Esophagus (tissue), 2 donors: ENCODE results near the gene SNRPD3. TPM values are rescaled to one million over a fixed set of nuclear protein-coding genes. Genes with fewer than 3 reads are reported as not detected.
"Not testable (repeated sequence)": the region's sequence is repeated elsewhere in the genome, so short reads cannot be mapped to it uniquely, and the experiment has no call there.

ENCODE experiments used
- H3K27ac ChIP-seq, 2 donors: one replicate each; pipeline ENCODE4 v1.5.1; 2013; ENCODE audit warnings: low read depth in 2 of 2, mild to moderate bottlenecking in 2 of 2, inconsistent platforms in 1 of 2, low read length in 1 of 2, moderate library complexity in 1 of 2
- H3K27me3 ChIP-seq, 2 donors: one replicate each; pipeline ENCODE4 v1.6.1; 2013; ENCODE audit warnings: low read length in 2 of 2, control low read depth in 1 of 2, mild to moderate bottlenecking in 1 of 2; ENCODE audit not compliant: insufficient read depth in 2 of 2, control insufficient read depth in 1 of 2
- H3K36me3 ChIP-seq, 2 donors: one replicate each; pipeline ENCODE4 v1.6.1; 2013; ENCODE audit warnings: low read length in 1 of 2; ENCODE audit not compliant: control insufficient read depth in 2 of 2, insufficient read depth in 2 of 2
- H3K4me1 ChIP-seq, 2 donors: one replicate each; pipeline ENCODE4 v1.6.1; 2013; ENCODE audit warnings: low read length in 1 of 2; ENCODE audit not compliant: control insufficient read depth in 2 of 2, insufficient read depth in 2 of 2
- H3K4me3 ChIP-seq, 2 donors: one replicate each; pipeline ENCODE4 v1.5.1; 2013; ENCODE audit warnings: low read length in 2 of 2, mild to moderate bottlenecking in 2 of 2, low read depth in 1 of 2, moderate library complexity in 1 of 2
- H3K9me3 ChIP-seq, 2 donors: one replicate each; pipeline ENCODE4 v1.6.1; 2013; ENCODE audit warnings: mild to moderate bottlenecking in 2 of 2, low read depth in 1 of 2, low read length in 1 of 2, moderate library complexity in 1 of 2; ENCODE audit not compliant: control insufficient read depth in 2 of 2, insufficient read depth in 1 of 2
- WGBS, 2 donors: extraction: QIAGEN DNeasy Blood & Tissue Kit; methylation state at CpG; one replicate each; pipeline ENCODE4 v1.1.7; 2013; 5-methylcytosine and 5-hydroxymethylcytosine counted together
- polyA plus RNA-seq, 2 donors: library from polyadenylated mRNA; stranded (reverse); fragments of 200-250 nt; gene quantifications; one replicate each; pipeline ENCODE4 v1.2.3, GENCODE V29; 2013
- donor health status: healthy with polysubstance abuse.
- donor health status: Bipolar disorder and iron deficiency.

Gene SNRPD3
- polyA plus RNA-seq, 2 donors: 71.3 to 134 TPM

DNA sequence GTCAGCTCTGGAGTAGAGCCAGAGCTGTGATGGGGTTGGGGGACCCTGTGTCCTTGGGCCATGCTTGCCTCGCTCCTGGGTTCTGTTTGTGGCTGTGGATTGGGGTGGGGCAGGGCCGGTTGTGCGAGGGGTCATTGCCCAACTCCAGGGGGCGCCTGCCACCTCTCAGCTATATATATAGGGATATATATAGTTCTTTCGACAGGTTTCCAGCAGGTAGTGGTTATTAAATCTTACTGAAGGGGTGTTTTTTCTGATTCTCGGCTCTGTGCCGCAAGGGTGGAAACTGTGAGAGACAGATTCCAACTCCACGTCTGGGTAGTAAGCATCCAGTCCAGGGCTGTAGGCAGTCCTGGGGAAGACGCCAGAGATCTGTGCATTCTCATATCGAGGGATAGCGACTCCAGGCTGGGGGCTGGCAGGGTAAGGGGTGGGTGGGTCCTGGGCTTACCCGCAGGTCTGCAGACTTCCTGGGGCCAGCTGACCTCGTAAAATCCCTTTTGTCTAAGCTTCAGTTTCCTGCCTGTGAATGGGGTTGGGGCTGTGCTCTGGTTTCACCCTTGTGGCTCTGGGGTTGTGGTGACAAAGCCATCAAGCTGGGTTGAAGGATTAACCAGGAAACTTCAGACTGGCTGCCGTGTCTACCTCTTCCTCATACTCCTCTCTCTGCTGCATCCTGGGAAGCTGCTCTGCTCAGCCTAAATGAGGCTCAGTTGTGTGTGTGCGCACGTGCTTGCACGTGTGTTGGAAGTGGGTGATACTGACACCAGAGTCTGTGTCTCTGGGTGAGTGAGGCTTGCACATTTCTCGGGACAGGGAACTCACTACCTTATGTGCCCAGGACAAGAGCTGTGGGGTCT is 48.2 kb downstream of the SNRPD3 start:
- H3K4me3 ChIP-seq, H3K27me3 ChIP-seq, H3K9me3 ChIP-seq, H3K4me1 ChIP-seq, H3K36me3 ChIP-seq, H3K27ac ChIP-seq: not testable (repeated sequence)
- 18 to 28% methylated on average over 17 to 18 of the region's 18 CpGs for WGBS, 2 donors

DNA sequence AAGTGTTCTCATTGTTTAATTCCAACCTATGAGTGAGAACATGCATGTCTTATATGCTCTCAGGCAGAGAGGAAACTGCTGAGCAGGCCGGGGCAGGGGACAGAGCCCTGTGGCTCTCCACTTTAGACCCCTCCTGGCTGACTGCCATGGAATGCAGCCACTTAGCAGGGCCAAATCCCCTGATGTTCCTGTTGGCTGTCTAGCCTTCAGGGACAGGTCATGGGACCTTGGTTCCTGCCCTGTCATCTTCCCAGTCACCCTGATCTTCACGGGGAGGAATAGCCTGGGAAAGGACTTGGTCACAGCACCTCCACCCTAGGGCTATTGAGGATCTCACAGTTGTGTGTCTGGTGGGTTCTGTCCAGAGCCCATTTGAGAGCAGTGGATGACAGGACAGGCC is 50.5 kb downstream of the SNRPD3 start:
- H3K4me3 ChIP-seq, H3K27me3 ChIP-seq, H3K36me3 ChIP-seq, H3K9me3 ChIP-seq, H3K4me1 ChIP-seq, H3K27ac ChIP-seq: not testable (repeated sequence)
- WGBS, 2 donors: 75 to 79% methylated on average over 2 of the region's 2 CpGs

DNA sequence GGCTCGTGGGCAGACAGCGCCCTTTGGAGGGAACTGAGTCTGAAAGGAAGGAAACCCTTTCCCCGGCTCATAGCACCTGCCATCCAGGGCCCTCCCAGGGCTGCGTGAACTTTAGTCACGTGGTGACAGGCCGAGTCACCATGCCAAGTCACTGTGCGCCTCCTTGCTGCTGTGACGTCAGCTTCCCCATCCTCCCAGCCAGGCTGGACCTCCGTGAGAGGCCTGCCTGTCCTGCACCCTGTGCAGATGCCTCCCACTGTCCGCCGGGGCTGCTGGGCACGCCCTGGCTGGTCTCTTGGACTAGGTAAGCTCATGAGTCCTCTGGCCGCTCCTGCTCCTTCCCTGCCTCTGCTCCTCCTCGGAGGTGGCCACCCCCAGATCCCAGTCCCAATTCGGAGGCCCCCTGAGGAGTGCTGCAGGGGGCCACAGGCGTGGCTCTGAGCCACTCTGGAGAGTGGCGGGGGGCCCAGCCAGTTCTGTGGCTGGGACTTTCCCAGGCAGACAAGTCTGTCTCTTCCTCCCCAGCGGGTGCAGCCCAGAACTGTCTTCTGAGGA is 51.7 kb downstream of the SNRPD3 start:
- H3K27me3 ChIP-seq, H3K9me3 ChIP-seq, H3K27ac ChIP-seq, H3K36me3 ChIP-seq, H3K4me3 ChIP-seq, H3K4me1 ChIP-seq: not testable (repeated sequence)
- WGBS, 2 donors: 50 to 59% methylated on average over 18 of the region's 18 CpGs

DNA sequence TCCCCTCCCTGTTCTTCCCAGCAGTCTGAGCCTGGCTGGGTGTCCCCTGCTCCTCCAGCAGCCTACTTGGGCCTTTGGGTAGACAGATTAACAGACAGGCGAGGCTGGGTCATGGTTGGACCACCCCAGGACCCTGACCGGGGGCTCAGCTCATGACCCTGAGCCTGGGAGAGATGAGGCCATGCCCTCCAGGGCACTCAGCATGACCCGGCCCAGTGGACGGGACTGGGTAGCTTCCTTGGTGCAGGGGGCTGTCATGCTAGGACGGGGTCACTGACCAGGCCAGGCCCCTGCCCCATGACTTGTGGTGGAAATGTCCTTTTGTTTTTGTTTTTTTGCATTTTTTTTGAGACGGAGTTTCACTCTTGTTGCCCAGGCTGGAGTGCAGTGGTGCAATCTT is 52.5 kb downstream of the SNRPD3 start:
- H3K4me1 ChIP-seq, H3K27me3 ChIP-seq, H3K4me3 ChIP-seq, H3K27ac ChIP-seq, H3K9me3 ChIP-seq, H3K36me3 ChIP-seq: not testable (repeated sequence)
- 87 to 89% methylated on average over 5 to 6 of the region's 6 CpGs for WGBS, 2 donors

DNA sequence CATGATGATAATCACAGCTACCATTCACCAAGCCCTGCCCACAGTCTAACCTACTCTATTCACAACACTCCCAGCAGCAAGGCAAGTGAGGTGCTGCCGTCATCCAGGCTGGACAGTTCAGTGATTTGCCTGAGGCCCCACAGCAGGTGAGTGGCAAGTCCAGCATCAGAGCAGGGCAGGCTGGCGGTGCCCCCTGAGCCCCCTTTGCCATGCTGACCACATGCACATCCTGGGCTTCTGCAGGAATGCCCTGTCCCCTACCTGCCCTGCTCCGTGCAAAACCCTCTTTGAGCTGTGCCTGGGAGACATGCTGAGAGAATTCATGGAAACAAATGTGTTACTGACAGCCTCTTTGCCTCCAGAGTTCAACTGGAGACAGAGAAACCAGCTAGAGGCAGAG is 54.1 kb downstream of the SNRPD3 start:
- not testable (repeated sequence) for H3K4me1 ChIP-seq, H3K4me3 ChIP-seq, H3K27ac ChIP-seq, H3K9me3 ChIP-seq, H3K27me3 ChIP-seq, H3K36me3 ChIP-seq
- WGBS, 2 donors: 80 to 100% methylated on average over 2 to 3 of the region's 3 CpGs

DNA sequence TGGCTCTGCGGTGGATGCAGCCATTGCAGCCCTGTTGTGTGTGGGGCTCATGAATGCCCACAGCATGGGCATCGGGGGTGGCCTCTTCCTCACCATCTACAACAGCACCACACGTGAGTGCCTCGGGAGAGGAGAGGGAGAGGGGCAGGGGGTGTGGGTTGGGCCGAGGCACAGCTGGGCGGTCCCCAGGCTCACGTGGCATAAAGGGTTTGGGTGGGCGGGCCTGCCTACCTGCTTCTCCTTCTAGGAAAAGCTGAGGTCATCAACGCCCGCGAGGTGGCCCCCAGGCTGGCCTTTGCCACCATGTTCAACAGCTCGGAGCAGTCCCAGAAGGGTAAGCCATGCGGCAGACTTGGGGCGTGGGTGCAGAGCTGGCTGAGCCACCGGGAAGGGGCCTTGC is 59.0 kb downstream of the SNRPD3 start:
- not testable (repeated sequence) for H3K4me1 ChIP-seq, H3K27me3 ChIP-seq, H3K4me3 ChIP-seq, H3K27ac ChIP-seq, H3K9me3 ChIP-seq, H3K36me3 ChIP-seq
- WGBS, 2 donors: 80 to 88% methylated on average over 13 to 15 of the region's 15 CpGs

DNA sequence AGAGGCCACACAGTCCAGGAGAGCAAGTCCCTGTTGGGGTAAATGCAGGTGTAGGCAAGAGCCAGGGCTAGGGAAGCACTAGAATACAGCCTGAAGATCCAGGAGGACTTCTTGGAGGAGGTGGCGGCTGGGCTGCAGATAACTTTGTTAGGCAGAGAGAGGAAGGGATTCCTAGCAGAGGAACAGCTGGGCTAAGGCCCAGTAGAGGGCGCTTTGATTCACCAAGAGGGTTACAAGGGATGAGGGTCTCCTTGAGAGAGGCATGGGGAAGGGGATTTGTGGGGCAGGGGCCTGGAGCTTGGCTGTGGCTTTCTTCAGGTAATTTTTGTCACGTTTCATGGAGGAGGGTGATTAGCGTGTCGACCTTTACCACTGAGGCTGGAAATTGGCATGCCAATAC is 65.4 kb downstream of the SNRPD3 start:
- not testable (repeated sequence) for H3K27ac ChIP-seq, H3K27me3 ChIP-seq, H3K4me1 ChIP-seq, H3K36me3 ChIP-seq, H3K4me3 ChIP-seq, H3K9me3 ChIP-seq
- 66 to 68% methylated on average over 4 of the region's 5 CpGs for WGBS, 2 donors

DNA sequence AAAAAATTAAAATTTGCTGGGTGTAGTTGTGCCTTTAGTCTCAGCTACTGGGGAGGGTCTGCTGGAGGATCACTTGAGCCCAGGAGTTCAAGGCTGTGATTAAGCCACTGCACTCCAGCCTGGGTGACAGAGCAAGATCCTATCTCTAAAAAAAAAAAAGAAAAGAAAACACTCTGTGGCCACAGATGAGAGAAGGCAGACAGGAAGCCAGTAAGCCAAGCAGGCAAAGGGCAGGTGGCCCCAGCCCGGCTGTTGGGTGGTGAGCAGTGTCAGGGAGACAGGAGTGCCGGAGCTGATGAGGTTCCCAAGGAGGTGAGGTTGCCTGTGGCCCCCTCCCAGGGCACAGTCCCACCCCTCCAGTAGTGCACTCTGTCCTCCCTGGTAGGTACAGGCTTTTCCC is 66.8 kb downstream of the SNRPD3 start:
- not testable (repeated sequence) for H3K27ac ChIP-seq, H3K9me3 ChIP-seq, H3K4me1 ChIP-seq, H3K4me3 ChIP-seq, H3K27me3 ChIP-seq, H3K36me3 ChIP-seq
- WGBS, 2 donors: 67 to 72% methylated on average over 2 of the region's 2 CpGs
